HG03039 (cell line): ENCODE measurements around the gene GNAO1.

Source experiments
- ATAC-seq: cut with Tn5 transposase; IDR thresholded peaks from one replicate; pipeline ENCODE4 v1.9.1; 2021; ENCODE audit warnings: mild to moderate bottlenecking, moderate library complexity; ENCODE audit not compliant: unreplicated experiment

Gene GNAO1

DNA sequence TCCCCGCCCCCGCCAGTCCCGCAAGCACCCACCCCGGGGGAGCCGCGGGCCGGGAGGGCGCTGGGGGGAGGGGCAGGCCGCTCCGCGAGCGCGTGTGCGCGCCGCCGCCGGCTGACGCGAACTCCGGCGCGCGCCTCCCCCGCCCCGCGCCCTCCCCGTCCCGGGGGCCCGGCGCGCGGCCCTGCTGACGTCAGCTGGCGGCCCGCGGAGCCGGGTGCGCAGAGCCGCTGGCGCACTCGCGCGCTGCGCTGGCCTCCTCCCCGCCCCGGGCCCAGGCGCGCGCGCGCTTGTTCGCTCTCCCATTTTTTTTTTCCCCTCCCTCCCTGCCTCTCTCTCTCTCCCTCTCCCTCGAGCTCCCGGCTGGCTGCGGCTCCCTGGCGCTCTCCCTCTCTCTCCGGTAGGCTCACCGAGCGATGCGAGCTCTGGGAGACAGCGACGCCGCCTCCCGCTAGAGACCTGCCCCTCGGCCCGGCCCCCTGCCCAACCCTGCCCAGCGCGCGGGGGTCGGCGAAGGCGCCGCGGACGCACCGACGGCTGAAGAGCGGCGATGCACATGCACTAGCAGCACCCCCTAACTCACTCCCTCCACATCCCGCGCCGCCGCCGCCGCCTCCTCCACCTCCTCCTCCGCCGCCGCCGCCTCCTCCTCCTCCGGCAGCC, at the start of gene GNAO1:
TSS of gene GNAO1 (plus strand) at position 334 of the 660 bp plus-strand sequence. CDS start 747 bp downstream, outside the sequence.
- ATAC-seq, result peak; percentile 53

GRCh38 chr16:56143666-56144065, 47.6 kb upstream of the GNAO1 start:
- no peak for ATAC-seq

GRCh38 chr16:56145369-56145768, 45.9 kb upstream of the GNAO1 start:
- no peak for ATAC-seq

DNA sequence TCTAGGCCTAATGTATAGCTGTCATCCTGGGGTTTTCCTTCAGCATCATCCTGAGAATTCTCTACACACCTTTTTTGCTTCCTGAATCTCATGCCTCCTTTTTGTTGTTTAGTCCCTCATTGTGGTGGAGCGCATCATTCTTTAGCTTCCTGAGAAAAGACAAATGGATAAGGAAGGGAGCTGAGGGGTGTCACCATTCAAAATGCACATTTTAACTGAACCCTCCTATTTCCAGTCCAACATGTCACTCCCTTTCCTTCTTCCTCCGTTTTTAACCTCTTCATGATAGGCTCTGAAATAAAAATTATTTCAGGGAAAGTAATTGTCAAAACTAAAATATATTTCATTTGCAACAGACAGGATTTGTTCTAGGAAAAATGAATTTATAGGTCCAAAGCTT, 39.7 kb upstream of the GNAO1 start:
- no peak for ATAC-seq

DNA sequence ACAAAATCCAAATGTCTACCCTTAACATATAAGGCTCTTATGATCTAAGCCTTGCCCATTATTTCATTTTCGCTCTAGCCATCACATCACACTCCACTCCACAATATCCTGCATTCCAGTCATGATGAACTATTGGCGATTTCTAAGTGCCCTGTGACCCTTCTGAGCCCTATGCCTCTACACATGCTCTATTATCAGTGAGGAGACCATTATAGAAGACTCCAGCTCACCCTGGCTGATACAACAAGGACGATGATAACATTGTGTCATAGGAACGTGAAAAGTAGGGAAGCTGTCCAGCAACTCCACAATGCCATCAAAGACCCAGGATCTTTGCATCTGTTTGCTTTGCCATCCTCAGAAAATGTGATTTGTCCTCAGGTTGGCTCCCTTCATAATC, 29.6 kb upstream of the GNAO1 start:
- no peak for ATAC-seq

- ATAC-seq, result no peak
These were observed 28.2 kb upstream of the GNAO1 start for GRCh38 chr16:56163089-56163488.

DNA sequence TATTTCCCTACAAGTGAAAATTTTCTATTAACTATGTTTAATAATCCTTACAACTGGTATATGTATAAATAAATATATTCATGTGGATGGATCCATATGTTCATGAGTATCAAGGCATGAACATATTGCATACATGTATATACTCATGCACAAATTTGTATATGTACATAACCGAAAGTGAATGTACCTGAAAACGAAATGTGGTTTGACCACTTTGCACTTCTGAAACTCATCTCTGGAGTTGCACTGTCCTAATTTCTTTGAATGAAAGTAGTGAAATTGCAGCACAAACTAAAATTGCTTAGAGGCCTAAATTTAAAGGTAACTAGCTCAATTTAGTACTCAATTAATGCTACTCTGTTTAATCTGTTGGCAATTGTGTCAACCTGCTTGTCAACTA, 27.4 kb upstream of the GNAO1 start:
- ATAC-seq, result no peak

- ATAC-seq, result no peak
These were observed 26.7 kb upstream of the GNAO1 start for GRCh38 chr16:56164636-56165035.

- no peak for ATAC-seq
These were observed 16.9 kb upstream of the GNAO1 start for GRCh38 chr16:56174411-56174810.

- ATAC-seq, result no peak
These were observed 9.9 kb upstream of the GNAO1 start for GRCh38 chr16:56181401-56181800.

DNA sequence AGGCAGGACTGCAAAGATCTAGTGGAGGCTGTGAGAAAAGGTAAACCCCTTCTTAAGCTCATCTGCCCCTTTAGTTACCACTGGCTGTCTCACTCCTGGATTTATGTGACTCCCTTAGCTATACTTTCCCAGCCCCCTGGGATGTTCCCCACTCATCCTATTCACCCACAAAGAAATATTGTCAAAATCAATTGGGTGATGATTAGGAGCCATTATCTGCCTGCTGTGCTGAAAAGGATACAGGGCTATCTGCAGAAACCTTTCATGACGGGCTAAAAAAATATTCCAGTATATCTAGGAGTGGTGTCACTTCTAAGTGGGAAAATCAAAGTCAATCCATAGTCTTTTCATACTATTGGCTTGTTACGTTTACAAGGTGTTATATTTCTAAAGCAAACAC, 8.0 kb upstream of the GNAO1 start:
- ATAC-seq, result no peak

GRCh38 chr16:56190048-56190676, 1.1 kb upstream of the GNAO1 start:
- ATAC-seq, result no peak

DNA sequence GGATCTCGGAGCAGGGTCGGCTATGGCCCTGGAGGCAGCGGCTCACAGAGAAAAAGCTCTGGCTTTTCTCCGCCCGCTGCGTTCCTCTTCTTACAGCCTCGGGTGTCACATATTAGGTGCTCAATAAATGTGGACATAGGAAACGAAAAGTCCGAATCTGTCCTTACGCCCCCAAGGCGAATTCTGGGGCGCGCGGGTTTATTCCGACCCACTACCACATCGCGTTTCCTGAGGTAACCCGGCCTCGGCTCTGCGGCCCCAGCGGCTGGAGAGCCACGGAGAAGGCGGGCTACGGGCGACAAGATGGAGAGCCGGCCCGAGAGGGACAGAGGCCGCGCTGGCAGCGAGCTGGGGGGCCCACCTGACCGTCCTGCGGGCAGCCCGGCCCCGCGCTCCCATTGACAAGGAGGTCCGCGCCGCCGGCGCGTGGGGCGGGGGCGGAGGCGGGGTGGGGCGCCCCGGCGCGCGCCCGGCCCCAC, 573 bp upstream of the GNAO1 start:
- peak; percentile 23 for ATAC-seq

GRCh38 chr16:56191835-56192634, 746 bp downstream of the GNAO1 start:
- ATAC-seq, result no peak

DNA sequence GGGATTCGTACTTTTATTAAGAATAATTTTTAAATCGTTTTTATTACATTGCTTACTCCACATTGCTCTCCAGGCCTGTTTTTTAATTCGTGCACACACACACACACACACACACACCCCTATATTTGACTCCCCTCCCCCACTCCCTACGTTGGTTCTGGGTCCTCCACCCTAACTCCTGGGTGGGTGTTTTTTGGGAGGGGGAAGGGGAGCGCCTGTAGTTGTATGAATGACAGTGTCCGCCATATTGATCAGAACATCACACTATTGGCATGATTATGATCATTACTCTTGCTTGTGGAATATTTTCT, 1.3 kb downstream of the GNAO1 start:
- ATAC-seq, result no peak

GRCh38 chr16:56192986-56193945, 2.0 kb downstream of the GNAO1 start:
- no peak for ATAC-seq

- no peak for ATAC-seq
These were observed 2.9 kb downstream of the GNAO1 start for GRCh38 chr16:56193951-56194726.

DNA sequence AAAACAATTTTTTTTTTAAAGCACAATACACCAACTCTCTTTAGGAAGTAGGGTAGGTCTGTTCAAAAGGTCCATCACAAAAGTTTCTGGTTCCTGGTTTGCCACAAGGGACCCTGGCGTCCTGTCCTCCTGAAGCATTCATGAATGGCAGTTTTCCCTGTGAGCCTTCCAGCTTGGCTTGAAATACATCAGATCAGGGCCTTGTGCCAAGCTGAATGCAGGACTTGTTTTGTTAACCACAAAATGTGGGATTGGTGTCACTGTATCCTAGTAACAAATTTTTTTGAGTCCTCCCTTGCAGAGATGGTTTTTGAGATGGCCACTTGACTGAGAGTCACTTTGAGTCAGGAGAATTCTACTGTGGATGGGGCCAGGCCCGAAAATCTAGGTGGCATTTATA, 3.9 kb downstream of the GNAO1 start:
- ATAC-seq, result no peak

- ATAC-seq, result no peak
These were observed 5.1 kb downstream of the GNAO1 start for GRCh38 chr16:56196381-56196780.
